Measurements from ENCODE around the gene TPST2.
A peak's percentile ranks its signal among the peaks of the same experiment; 100 is the strongest.

Gene TPST2

DNA sequence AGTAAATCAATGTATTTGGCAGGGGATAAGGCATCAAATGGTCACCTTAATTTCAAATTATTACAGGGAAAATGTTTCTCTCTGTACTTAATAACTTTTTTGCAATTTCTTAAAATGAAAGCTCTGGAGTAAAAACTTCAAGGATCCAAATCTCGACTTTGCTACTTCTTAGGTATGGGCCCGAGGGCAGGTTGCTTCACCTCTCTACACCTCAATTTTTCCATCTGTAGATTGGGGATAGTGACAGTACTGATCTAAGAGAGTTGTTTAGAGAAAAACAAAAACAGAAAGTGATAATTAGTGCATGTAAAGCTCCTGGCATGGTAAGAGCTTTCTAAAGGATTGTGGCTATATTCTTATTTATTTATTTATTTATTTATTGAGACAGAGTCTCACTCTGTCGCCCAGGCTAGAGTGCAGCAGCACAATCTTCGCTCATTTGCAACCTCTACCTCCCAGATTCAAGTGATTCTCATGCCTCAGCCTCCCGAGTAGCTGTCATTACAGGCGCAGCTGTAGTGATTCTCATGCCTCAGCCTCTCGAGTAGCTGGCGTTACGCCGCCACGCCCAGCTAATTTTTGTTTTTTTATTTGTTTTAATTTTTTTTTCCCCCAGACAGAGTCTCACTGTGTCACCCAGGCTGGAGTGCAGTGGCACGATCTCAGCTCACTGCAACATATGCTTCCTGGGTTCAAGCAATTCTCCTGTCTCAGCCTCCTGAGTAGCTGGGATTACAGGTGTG, 75.3 kb downstream of the TPST2 start:
- TF ChIP-seq, protein P1, sequence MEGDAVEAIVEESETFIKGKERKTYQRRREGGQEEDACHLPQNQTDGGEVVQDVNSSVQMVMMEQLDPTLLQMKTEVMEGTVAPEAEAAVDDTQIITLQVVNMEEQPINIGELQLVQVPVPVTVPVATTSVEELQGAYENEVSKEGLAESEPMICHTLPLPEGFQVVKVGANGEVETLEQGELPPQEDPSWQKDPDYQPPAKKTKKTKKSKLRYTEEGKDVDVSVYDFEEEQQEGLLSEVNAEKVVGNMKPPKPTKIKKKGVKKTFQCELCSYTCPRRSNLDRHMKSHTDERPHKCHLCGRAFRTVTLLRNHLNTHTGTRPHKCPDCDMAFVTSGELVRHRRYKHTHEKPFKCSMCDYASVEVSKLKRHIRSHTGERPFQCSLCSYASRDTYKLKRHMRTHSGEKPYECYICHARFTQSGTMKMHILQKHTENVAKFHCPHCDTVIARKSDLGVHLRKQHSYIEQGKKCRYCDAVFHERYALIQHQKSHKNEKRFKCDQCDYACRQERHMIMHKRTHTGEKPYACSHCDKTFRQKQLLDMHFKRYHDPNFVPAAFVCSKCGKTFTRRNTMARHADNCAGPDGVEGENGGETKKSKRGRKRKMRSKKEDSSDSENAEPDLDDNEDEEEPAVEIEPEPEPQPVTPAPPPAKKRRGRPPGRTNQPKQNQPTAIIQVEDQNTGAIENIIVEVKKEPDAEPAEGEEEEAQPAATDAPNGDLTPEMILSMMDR (IDR thresholded peaks at IDR 0.05; ENCODE audit: extremely low read depth, missing control alignments) = no peak
- no peak for DNase-seq (ENCODE audit: low spot score)

DNA sequence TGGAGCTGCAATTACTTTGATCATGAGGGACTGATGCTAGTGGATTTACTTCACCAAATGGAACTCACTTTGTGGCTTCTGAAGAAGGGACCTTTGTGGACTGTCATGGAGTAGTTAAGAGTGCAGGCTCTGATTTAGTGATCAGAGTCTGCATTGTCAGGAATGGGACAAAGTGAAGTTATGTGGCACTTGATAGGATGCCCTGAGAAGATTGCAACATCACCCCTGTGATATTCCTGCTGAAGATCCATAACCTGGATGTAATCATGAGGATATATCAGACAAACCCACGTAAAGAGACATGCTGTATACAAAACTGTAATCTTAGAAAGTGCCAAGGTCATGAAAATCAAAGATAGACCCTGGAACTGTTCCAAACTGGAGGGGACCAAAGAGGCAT, 76.1 kb downstream of the TPST2 start:
- TF ChIP-seq, protein P1 (IDR thresholded peaks at IDR 0.05; ENCODE audit: extremely low read depth, missing control alignments) = no peak
- DNase-seq (ENCODE audit: low spot score) = no peak

DNA sequence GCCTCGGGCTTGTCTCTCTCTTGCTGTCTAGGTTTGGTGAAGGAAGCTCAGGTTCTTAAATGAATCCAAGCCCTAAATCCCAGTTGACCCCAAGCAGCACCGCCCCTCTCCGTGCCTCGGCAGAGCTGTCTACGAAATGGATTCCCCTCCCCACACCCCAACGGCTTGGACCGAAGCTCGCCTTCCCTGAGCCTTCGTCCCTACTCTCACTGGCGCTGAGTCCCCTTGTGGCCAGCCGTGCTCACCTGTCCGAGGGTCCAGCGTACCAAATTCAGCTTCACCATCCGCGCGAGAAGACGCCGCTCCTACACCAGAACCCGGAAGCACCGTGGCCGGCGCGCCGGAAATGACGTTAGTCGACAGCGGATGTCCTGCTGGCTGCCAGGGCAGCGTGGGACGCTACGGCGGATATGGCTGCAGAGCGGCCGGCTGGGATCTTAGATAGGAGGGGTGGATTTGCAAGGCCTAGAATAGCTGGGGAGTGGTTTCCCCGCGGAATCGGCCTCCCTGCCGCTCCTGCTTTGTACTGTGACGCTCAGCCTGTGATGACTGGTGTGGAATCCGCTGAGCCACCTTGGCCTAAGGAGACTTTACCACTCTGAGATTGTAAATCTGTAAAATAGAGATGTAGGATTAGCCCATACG, 77.7 kb downstream of the TPST2 start, which contains the start of gene TFIP11:
Gene TFIP11 (minus strand): TSS at position 325 of the 645 bp plus-strand sequence. CDS start 2,201 bp downstream, outside the sequence.
- DNase-seq (ENCODE audit: low spot score) = peak; percentile 92
- TF ChIP-seq, protein P1 (IDR thresholded peaks at IDR 0.05; ENCODE audit: extremely low read depth, missing control alignments) = no peak

DNA sequence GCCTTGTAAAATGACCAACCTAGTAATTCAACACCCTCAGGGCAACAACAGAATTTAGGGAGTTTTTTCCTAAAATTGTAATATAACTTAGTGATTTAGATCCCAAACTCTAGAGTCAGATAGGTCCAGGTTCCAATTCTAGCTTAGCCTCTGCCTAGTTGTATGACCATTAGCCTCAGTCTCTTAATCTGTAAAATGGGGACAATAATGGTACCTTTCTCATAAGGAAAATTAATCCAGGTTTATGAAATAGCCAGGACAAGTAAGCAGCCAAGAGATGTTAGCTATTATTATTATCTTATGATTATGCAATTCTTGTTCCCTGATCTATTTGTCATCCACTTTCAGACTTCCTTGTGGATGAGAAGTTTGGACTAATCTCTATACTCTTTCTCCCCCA, 81.8 kb downstream of the TPST2 start:
- no peak for DNase-seq (ENCODE audit: low spot score)
- TF ChIP-seq, protein P1 (IDR thresholded peaks at IDR 0.05; ENCODE audit: extremely low read depth, missing control alignments) = no peak

DNA sequence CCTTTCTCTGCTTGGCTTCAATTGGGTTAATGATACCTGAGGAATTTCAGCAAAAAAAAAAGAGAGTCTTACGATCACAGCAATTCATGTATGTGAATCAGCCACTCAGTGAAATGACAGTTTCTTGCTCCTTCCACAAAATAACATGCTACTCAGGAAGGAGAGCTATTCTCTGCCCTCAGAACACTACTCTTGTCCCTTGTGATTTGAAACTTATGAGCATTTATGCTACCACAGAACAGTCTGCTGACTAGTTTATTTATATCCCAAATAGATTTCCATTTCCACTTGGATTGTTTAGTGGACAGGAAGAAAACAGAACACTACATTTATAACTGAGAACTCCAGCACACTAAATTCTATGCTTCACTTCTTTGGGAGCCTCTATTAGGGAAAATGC, 86.2 kb downstream of the TPST2 start:
- no peak for DNase-seq (ENCODE audit: low spot score)
- TF ChIP-seq, protein P1 (IDR thresholded peaks at IDR 0.05; ENCODE audit: extremely low read depth, missing control alignments) = no peak

DNA sequence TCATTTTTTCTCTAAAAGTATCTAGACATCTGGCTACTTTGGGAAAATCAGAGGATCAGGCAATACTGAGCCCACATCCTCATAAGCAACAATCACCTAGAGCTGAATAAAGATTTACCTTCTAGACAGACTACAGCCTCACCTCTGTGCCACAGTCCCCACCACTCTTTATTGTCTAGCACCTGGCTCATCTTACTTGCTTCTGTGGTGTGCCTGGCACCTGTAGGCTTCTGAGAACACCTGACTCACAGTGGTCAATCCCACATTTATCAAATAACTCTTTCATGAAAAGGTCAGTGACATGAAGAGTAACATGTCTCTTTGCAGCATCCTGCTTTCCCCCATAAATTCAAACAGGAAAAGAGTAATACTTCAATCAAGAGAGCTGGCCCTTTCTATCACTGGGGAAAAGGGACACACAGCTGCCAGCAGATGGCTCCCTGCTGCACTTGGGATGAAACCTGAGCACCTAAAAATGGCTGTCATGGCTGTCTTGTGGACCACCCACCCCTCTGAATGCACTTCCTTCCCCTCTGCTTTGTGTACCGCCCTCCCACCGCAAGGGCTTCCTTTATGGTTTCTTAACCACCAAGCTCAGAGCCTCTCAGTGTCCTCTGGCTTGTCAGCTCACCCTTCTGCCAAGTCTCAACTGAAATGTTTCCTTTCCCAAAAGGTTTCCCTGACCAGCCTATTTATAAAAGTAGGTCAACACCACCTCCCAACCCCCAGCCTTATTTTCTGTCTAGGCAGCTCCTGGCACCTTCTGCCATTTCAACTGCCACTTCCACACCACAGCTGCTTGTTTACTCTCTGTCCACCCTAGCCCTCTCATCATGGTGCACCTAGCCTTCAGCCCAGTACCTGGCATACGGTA, 87.0 kb downstream of the TPST2 start:
- TF ChIP-seq, protein P1 (IDR thresholded peaks at IDR 0.05; ENCODE audit: extremely low read depth, missing control alignments) = peak; percentile 53
- DNase-seq (ENCODE audit: low spot score) = peak; percentile 71

All from GM20000 (cell line).